GM18870 (cell line): Measurements from ENCODE around the gene FIGN.

ENCODE experiments used
- ATAC-seq: cut with Tn5 transposase; IDR thresholded peaks from one replicate; pipeline ENCODE4 v1.9.1; 2021; ENCODE audit warnings: moderate library complexity; ENCODE audit not compliant: unreplicated experiment

FIGN gene

GRCh38 chr2:163617517-163617916 lies 118.3 kb downstream of the FIGN start:
- no peak for ATAC-seq

GRCh38 chr2:163613266-163613731 lies 122.5 kb downstream of the FIGN start:
- no peak for ATAC-seq

GRCh38 chr2:163612332-163612731 lies 123.5 kb downstream of the FIGN start:
- no peak for ATAC-seq

- ATAC-seq, result no peak
These were observed 124.3 kb downstream of the FIGN start for GRCh38 chr2:163611557-163611906.

- no peak for ATAC-seq
These were observed 124.8 kb downstream of the FIGN start for GRCh38 chr2:163610817-163611556.

- no peak for ATAC-seq
These were observed 128.2 kb downstream of the FIGN start for GRCh38 chr2:163607630-163608029.

- ATAC-seq, result no peak
These were observed 128.9 kb downstream of the FIGN start for GRCh38 chr2:163606878-163607277.

- no peak for ATAC-seq
These were observed 130.0 kb downstream of the FIGN start for GRCh38 chr2:163605779-163606178.

GRCh38 chr2:163604941-163605555 lies 130.8 kb downstream of the FIGN start:
- ATAC-seq, result no peak

GRCh38 chr2:163602196-163602595 lies 133.6 kb downstream of the FIGN start:
- ATAC-seq, result no peak

GRCh38 chr2:163601377-163601776 lies 134.4 kb downstream of the FIGN start:
- peak; percentile 53 for ATAC-seq

GRCh38 chr2:163600801-163601200 lies 135.0 kb downstream of the FIGN start:
- ATAC-seq, result no peak

- ATAC-seq, result no peak
These were observed 140.8 kb downstream of the FIGN start for GRCh38 chr2:163595028-163595427.

GRCh38 chr2:163594497-163594896 lies 141.3 kb downstream of the FIGN start:
- no peak for ATAC-seq

- ATAC-seq, result no peak
These were observed 141.8 kb downstream of the FIGN start for GRCh38 chr2:163593982-163594381.

- no peak for ATAC-seq
These were observed 142.7 kb downstream of the FIGN start for GRCh38 chr2:163592954-163593622.

- ATAC-seq, result no peak
These were observed 144.3 kb downstream of the FIGN start for GRCh38 chr2:163591461-163591860.

- no peak for ATAC-seq
These were observed 155.1 kb downstream of the FIGN start for GRCh38 chr2:163580757-163581156.

GRCh38 chr2:163574309-163574708 lies 161.5 kb downstream of the FIGN start:
- no peak for ATAC-seq

- ATAC-seq, result no peak
These were observed 162.2 kb downstream of the FIGN start for GRCh38 chr2:163573652-163574051.

GRCh38 chr2:163572850-163573249 lies 163.0 kb downstream of the FIGN start:
- ATAC-seq, result no peak
